LNCaP clone FGC (cell line): ENCODE data around the gene TMPRSS9.

Experiments
- DNase-seq: peaks from one replicate; pipeline ENCODE4 v3.0.0-alpha.2; 2011; ENCODE audit warnings: low read depth
- H3K4me3 ChIP-seq: 2 replicates; pipeline ENCODE4 v1.5.1; 2011; ENCODE audit warnings: mild to moderate bottlenecking, low read depth, low read length, control low read depth
- TF ChIP-seq, protein P1 (sequence below): IDR thresholded peaks from 2 replicates; pipeline ENCODE4 v1.5.1; 2012; ENCODE audit warnings: mild to moderate bottlenecking; ENCODE audit not compliant: control insufficient read depth, insufficient read depth; ENCODE audit errors: extremely low read depth

TMPRSS9 gene

DNA sequence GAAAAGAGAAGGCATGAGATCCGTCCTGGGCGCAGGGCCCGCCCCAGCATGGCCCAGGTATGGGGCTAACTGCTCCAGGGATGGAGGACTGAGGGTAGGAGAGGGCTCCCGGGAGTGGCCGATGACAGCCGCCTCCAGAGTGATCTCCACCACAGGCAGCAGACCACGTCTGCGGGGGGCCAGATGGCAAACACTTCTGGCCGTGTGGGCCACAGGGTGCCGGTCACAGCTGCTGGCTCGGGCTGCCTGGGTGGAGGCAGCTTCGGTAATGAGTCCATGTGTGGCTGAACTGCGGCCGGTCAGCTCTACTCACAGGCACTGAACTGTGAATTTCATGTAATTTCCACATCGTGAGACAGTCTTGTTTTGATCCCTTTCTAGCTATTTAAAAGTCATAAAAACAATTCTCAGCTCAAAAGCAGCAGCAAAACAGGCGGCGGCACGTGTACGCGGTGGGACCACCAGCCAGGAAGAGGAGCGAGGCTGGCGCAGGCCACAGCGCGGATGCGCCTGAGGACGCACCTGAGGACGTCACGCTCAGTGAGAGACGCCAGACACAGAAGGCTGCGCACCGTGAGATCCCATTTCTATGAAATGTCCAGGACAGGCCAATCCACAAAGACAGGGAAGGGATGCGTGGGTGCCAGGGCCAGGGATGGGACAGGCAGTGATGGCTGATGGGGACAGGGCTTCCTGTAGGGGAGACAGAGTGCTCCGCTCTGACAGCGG is 35.7 kb upstream of the TMPRSS9 start:
- no peak overlapping the region for H3K4me3 ChIP-seq
- no peak for DNase-seq
- TF ChIP-seq, protein P1, sequence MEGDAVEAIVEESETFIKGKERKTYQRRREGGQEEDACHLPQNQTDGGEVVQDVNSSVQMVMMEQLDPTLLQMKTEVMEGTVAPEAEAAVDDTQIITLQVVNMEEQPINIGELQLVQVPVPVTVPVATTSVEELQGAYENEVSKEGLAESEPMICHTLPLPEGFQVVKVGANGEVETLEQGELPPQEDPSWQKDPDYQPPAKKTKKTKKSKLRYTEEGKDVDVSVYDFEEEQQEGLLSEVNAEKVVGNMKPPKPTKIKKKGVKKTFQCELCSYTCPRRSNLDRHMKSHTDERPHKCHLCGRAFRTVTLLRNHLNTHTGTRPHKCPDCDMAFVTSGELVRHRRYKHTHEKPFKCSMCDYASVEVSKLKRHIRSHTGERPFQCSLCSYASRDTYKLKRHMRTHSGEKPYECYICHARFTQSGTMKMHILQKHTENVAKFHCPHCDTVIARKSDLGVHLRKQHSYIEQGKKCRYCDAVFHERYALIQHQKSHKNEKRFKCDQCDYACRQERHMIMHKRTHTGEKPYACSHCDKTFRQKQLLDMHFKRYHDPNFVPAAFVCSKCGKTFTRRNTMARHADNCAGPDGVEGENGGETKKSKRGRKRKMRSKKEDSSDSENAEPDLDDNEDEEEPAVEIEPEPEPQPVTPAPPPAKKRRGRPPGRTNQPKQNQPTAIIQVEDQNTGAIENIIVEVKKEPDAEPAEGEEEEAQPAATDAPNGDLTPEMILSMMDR = no peak

DNA sequence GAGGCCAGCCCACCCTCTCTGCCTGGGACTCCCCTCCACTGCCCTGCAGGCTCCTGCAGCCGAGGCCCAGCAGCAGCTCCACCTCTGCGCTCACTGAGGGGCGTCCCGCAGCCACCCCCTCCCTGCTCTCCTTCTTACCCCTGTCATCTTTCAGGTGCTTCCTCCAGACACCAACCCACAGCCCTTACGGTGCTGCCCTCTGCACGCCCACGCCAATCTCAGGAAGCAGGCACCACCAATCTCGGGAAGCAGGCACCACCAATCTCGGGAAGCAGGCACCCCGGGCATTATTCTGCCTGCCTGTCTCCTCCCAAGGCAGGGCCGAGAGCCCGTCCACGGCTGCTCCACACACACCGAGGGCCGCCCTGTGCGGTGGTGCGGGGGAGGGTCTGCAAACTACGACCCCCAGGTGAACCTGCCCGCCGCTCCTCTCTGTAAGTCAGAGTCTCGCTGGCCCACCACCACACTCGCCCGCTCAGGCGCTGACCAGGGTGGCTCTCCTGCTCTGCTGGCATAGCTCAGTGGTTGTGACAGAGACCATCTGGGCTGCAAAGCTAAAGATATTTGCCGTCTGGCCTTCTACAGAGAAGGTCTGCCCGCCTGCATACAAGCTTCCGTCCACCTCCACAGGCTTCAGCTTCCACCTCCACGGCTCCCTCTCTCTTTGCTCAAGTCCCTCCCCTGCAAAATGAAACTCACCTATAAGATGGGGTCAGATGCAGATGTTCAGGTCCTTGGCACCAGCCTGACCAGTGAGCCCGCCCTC is 34.6 kb upstream of the TMPRSS9 start:
- no peak for DNase-seq
- TF ChIP-seq, protein P1 = no peak
- no peak overlapping the region for H3K4me3 ChIP-seq

DNA sequence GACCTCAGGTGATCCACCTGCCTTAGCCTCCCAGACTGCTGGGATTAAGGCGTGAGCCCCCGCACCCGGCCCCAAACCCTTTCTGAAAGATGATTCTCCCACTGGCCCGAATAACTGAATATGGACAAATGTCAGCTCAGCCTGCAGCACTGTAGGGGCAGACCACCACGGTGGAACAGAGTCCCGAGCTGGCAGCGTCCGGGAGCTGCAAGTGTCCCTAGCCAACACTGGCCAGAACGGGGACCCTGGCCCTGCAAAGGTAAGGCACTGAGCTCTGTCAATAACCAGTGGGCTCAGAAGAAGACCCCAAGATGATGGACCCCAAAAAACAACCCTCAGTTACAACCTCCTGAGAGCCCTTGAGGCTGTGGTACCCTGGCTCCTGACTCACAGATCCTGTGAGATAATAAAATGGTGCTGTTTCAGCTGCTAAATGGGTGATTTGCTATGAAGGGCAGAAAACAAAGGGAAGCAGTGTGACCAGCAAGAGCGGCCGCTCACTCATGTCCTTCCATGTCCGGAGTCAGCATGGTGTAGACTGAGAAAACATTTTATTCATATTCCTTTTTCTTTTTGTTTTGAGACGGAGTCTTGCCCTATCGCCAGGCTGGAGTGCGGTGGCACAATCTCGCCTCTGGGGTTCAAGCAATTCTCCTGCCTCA is 33.2 kb upstream of the TMPRSS9 start:
- TF ChIP-seq, protein P1 = no peak
- peak overlapping the region; percentile 95 for H3K4me3 ChIP-seq
- no peak for DNase-seq

DNA sequence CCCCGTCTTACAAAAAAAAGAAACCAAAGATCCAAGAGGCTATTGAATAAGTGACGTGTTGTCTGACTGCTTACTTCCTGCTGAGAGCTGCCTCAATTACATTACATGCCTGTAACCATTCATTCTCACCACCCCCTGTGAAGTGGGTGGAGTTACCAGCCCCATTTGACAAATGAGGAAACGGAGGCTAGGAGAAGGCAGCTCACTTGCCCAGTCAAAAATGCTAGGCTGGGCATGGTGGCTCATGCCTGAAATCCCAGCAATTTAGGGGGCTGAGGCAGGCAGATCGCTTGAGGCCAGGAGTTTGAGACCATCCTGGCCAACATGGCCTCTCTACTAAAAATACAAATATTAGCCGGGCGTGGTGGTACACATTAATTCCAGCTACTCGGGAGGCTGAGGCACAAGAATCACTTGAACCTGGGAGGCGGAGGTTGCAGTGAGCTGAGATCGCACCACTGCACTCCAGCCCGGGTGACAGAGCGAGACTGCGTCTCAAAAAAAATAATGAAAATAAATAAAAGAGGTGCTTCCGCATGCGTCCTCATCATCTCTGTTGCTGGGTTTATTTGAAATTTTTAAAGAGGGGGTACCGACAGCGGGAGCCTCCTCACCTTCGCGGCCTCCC is 32.2 kb upstream of the TMPRSS9 start:
- TF ChIP-seq, protein P1 = no peak
- peak overlapping the region; percentile 95 for H3K4me3 ChIP-seq
- peak; percentile 54 for DNase-seq

DNA sequence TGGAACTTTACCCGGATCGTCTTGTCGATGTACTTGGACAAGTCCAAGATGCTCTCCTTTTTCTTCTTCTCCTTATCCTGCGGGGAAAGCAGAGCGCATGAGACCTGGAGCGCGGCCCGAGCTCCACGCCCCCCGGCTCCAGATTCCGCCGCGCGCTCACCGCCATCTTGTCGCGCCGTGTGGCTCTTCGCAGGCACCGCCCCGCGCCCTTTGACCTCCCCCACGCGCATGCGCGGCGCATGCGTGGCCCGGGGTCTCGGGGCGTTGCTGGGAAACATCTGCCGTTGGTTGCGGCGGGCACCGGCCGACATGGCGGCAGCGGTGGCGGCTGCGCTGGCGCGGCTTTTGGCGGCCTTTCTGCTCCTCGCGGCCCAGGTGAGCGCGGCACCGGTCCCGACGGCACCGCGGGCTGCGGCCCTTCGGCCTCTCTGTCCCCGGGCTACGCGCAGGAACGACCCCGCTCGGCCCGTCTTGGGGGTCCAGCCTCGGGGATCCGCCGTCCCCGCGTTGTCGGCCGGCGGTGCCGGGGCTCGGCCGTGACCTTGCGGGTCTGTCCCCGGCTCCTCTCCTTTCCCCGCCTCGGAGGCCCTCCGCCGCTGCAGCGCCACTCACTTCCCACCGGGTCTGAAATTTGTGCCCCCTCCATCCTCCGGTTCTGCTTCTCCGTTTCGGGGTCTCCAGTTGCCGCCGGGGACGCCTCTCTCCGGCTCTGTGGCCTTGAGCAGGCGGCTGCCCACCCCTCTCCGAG is 31.5 kb upstream of the TMPRSS9 start, which contains the start of the genes LSM7 and SPPL2B:
TSS of gene LSM7 (minus strand) at position 186 of the 748 bp plus-strand sequence. CDS start at position 166, 20 bp downstream.
TSS of gene SPPL2B (plus strand) at position 284 of the 748 bp plus-strand sequence. CDS start at position 310, 26 bp downstream.
- DNase-seq = peak; percentile 46
- peak within 1 kb of the TSS; percentile 95 for H3K4me3 ChIP-seq
- TF ChIP-seq, protein P1 = no peak

DNA sequence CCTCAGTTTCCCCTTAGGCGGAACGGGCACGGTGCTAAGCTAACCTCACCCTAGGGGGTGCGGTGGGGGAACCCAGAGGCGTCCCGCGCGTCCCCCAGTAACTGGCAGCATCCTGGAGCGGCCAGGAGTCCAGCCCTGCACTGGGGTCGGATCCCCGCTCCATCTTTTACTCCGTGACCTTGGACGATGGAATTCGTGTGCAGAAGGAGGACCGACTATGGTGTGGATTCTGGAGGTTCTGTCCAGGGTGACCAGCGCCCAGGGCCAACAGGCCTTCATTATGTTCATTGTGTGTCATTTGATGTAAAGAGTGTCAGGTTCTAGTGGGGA is 31.0 kb upstream of the TMPRSS9 start:
- DNase-seq = no peak
- peak overlapping the region; percentile 95 for H3K4me3 ChIP-seq

More for the DNA sequence above, 31.0 kb upstream of the TMPRSS9 start:
- TF ChIP-seq, protein P1 = no peak
